Measurements from ENCODE around the gene CST2. TPM values are rescaled to one million over a fixed set of nuclear protein-coding genes. Genes with fewer than 3 reads are reported as not detected.
A peak's percentile ranks its signal among the peaks of the same experiment; 100 is the strongest.
"Not testable (repeated sequence)": the region's sequence is repeated elsewhere in the genome, so short reads cannot be mapped to it uniquely, and the experiment has no call there.

CST2 gene
- polyA plus RNA-seq (ENCODE audit: insufficient read length in 10 of 10): under 1 TPM in 1 of 10 donors, not detected in 9; 0.17 TPM
- long read RNA-seq, donor 1: 0 reads
- long read RNA-seq, donor 2: 0 reads
- long read RNA-seq, donor 3: 0 reads
- long read RNA-seq, donor 4: 0 reads
- long read RNA-seq, donor 5: 0 reads
- long read RNA-seq, donor 6: 0 reads
- long read RNA-seq, donor 7: 0 reads
- long read RNA-seq, donor 8: 0 reads
- long read RNA-seq, donor 9: 0 reads

- peak in 1 of 3 donors; percentile 5 for DNase-seq
Measured at GRCh38 chr20:23826541-23827021, at the start of gene CST2. Gene CST2 (minus strand): TSS chr20:23826729. CDS start chr20:23826660, 69 bp downstream.

- no peak for DNase-seq
Measured at GRCh38 chr20:23875606-23876237, 49.2 kb upstream of the CST2 start.

- DNase-seq: peak in 1 of 3 donors; percentile 21
Measured at GRCh38 chr20:23874747-23875146, 48.2 kb upstream of the CST2 start.

- no peak for DNase-seq
Measured at GRCh38 chr20:23873370-23874015, 47.0 kb upstream of the CST2 start.

- no peak for DNase-seq
Measured at GRCh38 chr20:23872065-23872464, 45.5 kb upstream of the CST2 start.

- DNase-seq: no peak
Measured at GRCh38 chr20:23870461-23870860, 43.9 kb upstream of the CST2 start.

- no peak for DNase-seq
Measured at GRCh38 chr20:23869520-23869919, 43.0 kb upstream of the CST2 start.

- DNase-seq: no peak
Measured at GRCh38 chr20:23868321-23868720, 41.8 kb upstream of the CST2 start.

- no peak for DNase-seq
Measured at GRCh38 chr20:23867152-23867776, 40.7 kb upstream of the CST2 start.

GRCh38 chr20:23860771-23861170 is 34.2 kb upstream of the CST2 start:
- not testable (repeated sequence) for DNase-seq

- DNase-seq: no peak
Measured at GRCh38 chr20:23857962-23858595, 31.6 kb upstream of the CST2 start.

GRCh38 chr20:23856736-23857135 is 30.2 kb upstream of the CST2 start:
- DNase-seq: no peak

- DNase-seq: no peak
Measured at GRCh38 chr20:23856226-23856625, 29.7 kb upstream of the CST2 start.

GRCh38 chr20:23841693-23842092 is 15.2 kb upstream of the CST2 start:
- DNase-seq: no peak

GRCh38 chr20:23835716-23836115 is 9.2 kb upstream of the CST2 start:
- DNase-seq: no peak

- DNase-seq: no peak
Measured at GRCh38 chr20:23832775-23833513, 6.4 kb upstream of the CST2 start.

- not testable (repeated sequence) for DNase-seq
Measured at GRCh38 chr20:23831961-23832360, 5.4 kb upstream of the CST2 start.

- DNase-seq: no peak
Measured at GRCh38 chr20:23823621-23824324, 2.8 kb downstream of the CST2 start.

GRCh38 chr20:23823111-23823510 is 3.4 kb downstream of the CST2 start:
- DNase-seq: peak; percentile 27 to 74 (median 58)

GRCh38 chr20:23820493-23820892 is 6.0 kb downstream of the CST2 start:
- DNase-seq: no peak

GRCh38 chr20:23811559-23811958 is 15.0 kb downstream of the CST2 start:
- not testable (repeated sequence) for DNase-seq
